ENCODE data around the gene SETD2.
"Not testable (repeated sequence)": the region's sequence is repeated elsewhere in the genome, so short reads cannot be mapped to it uniquely, and the experiment has no call there.

The SETD2 gene

GRCh38 chr3:47117807-47118364 is 46.0 kb downstream of the SETD2 start:
- H3K4me3 ChIP-seq (ENCODE audit: low read length), result no peak overlapping the region
- peaks cover 20% of the 10 kb centered on the region for H4K20me1 ChIP-seq (ENCODE audit: insufficient read depth, low read length)
- H3K4me1 ChIP-seq (ENCODE audit: low read length), result peaks cover 17% of the 10 kb centered on the region
- H3K79me2 ChIP-seq (ENCODE audit: low read length), result peaks cover 10% of the 10 kb centered on the region
- H3K36me3 ChIP-seq (replicated peaks; ENCODE audit: low read depth, low read length), result peaks cover 57% of the 10 kb centered on the region
- H3K9me3 ChIP-seq (ENCODE audit: insufficient read depth, low read length), result no peaks in the 10 kb centered on the region
- TF ChIP-seq CTCF (IDR thresholded peaks at IDR 0.05; ENCODE audit: low read depth, low read length) (no peak), EZH2phosphoT487 (IDR thresholded peaks at IDR 0.05; ENCODE audit: low read depth) (no peak)
- no peak overlapping the region for H3K9ac ChIP-seq (ENCODE audit: low read length)
- H2AFZ ChIP-seq (ENCODE audit: low read depth, low read length), result no peak overlapping the region
- H3K4me2 ChIP-seq (ENCODE audit: low read length), result no peak overlapping the region
- no peaks in the 10 kb centered on the region for H3K27me3 ChIP-seq (ENCODE audit: low read depth, low read length)
- H3K27ac ChIP-seq (ENCODE audit: low read length), result no peak overlapping the region

GRCh38 chr3:47115524-47115923 is 48.4 kb downstream of the SETD2 start:
- peaks cover 44% of the 10 kb centered on the region for H3K36me3 ChIP-seq (replicated peaks; ENCODE audit: low read depth, low read length)
- not testable (repeated sequence) for H3K27me3 ChIP-seq (ENCODE audit: low read depth, low read length); H3K9me3 ChIP-seq (ENCODE audit: insufficient read depth, low read length); H3K79me2 ChIP-seq (ENCODE audit: low read length); H3K27ac ChIP-seq (ENCODE audit: low read length); H3K4me3 ChIP-seq (ENCODE audit: low read length); H3K9ac ChIP-seq (ENCODE audit: low read length); H3K4me2 ChIP-seq (ENCODE audit: low read length); H2AFZ ChIP-seq (ENCODE audit: low read depth, low read length)
- H4K20me1 ChIP-seq (ENCODE audit: insufficient read depth, low read length), result peaks cover 18% of the 10 kb centered on the region
- H3K4me1 ChIP-seq (ENCODE audit: low read length), result peaks cover 17% of the 10 kb centered on the region

- Histone ChIP-seq H3K36me3 (replicated peaks; ENCODE audit: low read depth, low read length) (peaks cover 31% of the 10 kb centered on the region), H3K27ac (ENCODE audit: low read length) (peak overlapping the region; percentile 8; the same call in 1 of the 2 replicates), H3K9ac (ENCODE audit: low read length) (no peak overlapping the region)
Measured at GRCh38 chr3:47113669-47114365, 50.1 kb downstream of the SETD2 start.

GRCh38 chr3:47112997-47113396 is 50.9 kb downstream of the SETD2 start:
- no peak for TF ChIP-seq EZH2phosphoT487 (IDR thresholded peaks at IDR 0.05; ENCODE audit: low read depth)
- no peak for TF ChIP-seq CTCF (IDR thresholded peaks at IDR 0.05; ENCODE audit: low read depth, low read length)
- peaks cover 18% of the 10 kb centered on the region for H4K20me1 ChIP-seq (ENCODE audit: insufficient read depth, low read length)
- no peak overlapping the region for H3K4me3 ChIP-seq (ENCODE audit: low read length)
- no peaks in the 10 kb centered on the region for H3K9me3 ChIP-seq (ENCODE audit: insufficient read depth, low read length)
- H3K4me2 ChIP-seq (ENCODE audit: low read length), result no peak overlapping the region
- H3K9ac ChIP-seq (ENCODE audit: low read length), result no peak overlapping the region
- H3K4me1 ChIP-seq (ENCODE audit: low read length), result peaks cover 17% of the 10 kb centered on the region
- H2AFZ ChIP-seq (ENCODE audit: low read depth, low read length), result no peak overlapping the region
- no peak overlapping the region for H3K27ac ChIP-seq (ENCODE audit: low read length)
- H3K27me3 ChIP-seq (ENCODE audit: low read depth, low read length), result no peaks in the 10 kb centered on the region
- H3K79me2 ChIP-seq (ENCODE audit: low read length), result no peaks in the 10 kb centered on the region; the same call in 1 of the 2 replicates
- H3K36me3 ChIP-seq (replicated peaks; ENCODE audit: low read depth, low read length), result peaks cover 35% of the 10 kb centered on the region

More at GRCh38 chr3:47113669-47114365, 50.1 kb downstream of the SETD2 start:
- no peaks in the 10 kb centered on the region for H3K9me3 ChIP-seq (ENCODE audit: insufficient read depth, low read length)
- TF ChIP-seq EZH2phosphoT487 (IDR thresholded peaks at IDR 0.05; ENCODE audit: low read depth), result no peak
- TF ChIP-seq CTCF (IDR thresholded peaks at IDR 0.05; ENCODE audit: low read depth, low read length), result no peak
- peak overlapping the region; percentile 17 for H3K4me2 ChIP-seq (ENCODE audit: low read length)
- no peak overlapping the region for H3K4me3 ChIP-seq (ENCODE audit: low read length)
- H3K4me1 ChIP-seq (ENCODE audit: low read length), result peaks cover 17% of the 10 kb centered on the region
- H4K20me1 ChIP-seq (ENCODE audit: insufficient read depth, low read length), result peaks cover 18% of the 10 kb centered on the region
- H3K27me3 ChIP-seq (ENCODE audit: low read depth, low read length), result no peaks in the 10 kb centered on the region
- no peaks in the 10 kb centered on the region; the same call in 1 of the 2 replicates for H3K79me2 ChIP-seq (ENCODE audit: low read length)
- H2AFZ ChIP-seq (ENCODE audit: low read depth, low read length), result no peak overlapping the region
